ENCODE results near the gene IBSP.

- TF ChIP-seq EZH2phosphoT487 (IDR thresholded peaks at IDR 0.05; ENCODE audit: borderline replicate concordance, low read depth, low read length) = no peak
- no peak for TF ChIP-seq CTCF (conservative IDR thresholded peaks at IDR 0.05; ENCODE audit: low read length)
Measured at GRCh38 chr4:87823724-87824123, 24.4 kb downstream of the IBSP start.
